Measurements from ENCODE around the gene NAPSA. TPM values are rescaled to one million over a fixed set of nuclear protein-coding genes. Genes with fewer than 3 reads are reported as not detected.
"Not testable (repeated sequence)": the region's sequence is repeated elsewhere in the genome, so short reads cannot be mapped to it uniquely, and the experiment has no call there.

Gene NAPSA
- total and polyA plus RNA-seq, 8 donors: 0.18 to 87.5 (median 1.9) TPM; not detected in 2

DNA sequence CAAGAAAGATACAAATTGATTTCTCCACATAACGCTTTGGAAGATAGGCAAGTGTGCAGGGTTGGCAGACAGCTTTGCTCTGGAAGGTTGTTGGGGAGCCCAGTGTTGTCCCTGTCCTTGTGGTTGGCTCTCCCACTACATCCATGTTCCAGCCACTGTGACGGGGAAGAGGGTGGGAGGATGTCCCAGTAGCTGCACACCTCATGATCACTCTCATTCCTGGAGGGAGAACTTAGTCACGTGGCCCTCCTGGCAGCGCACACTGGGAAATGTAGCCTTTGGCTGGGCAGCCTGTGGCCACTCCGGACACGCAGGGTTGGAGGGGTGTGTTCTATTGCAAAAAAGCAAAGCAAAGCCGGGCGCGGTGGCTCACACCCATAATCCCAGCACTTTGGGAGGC is 28.6 kb upstream of the NAPSA start:
- intact Hi-C loops (cut with DNase I; ENCODE audit: low total_unique reads): no loop called here
- no peak for TF ChIP-seq POLR2A (IDR thresholded peaks at IDR 0.05)
- TF ChIP-seq, protein P1, sequence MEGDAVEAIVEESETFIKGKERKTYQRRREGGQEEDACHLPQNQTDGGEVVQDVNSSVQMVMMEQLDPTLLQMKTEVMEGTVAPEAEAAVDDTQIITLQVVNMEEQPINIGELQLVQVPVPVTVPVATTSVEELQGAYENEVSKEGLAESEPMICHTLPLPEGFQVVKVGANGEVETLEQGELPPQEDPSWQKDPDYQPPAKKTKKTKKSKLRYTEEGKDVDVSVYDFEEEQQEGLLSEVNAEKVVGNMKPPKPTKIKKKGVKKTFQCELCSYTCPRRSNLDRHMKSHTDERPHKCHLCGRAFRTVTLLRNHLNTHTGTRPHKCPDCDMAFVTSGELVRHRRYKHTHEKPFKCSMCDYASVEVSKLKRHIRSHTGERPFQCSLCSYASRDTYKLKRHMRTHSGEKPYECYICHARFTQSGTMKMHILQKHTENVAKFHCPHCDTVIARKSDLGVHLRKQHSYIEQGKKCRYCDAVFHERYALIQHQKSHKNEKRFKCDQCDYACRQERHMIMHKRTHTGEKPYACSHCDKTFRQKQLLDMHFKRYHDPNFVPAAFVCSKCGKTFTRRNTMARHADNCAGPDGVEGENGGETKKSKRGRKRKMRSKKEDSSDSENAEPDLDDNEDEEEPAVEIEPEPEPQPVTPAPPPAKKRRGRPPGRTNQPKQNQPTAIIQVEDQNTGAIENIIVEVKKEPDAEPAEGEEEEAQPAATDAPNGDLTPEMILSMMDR (IDR thresholded peaks at IDR 0.05): no peak
- no peak for TF ChIP-seq EP300 (IDR thresholded peaks at IDR 0.05)
- TF ChIP-seq POLR2AphosphoS5 (IDR thresholded peaks at IDR 0.05): no peak
- 91 to 100% (median 94%) methylated on average over 7 to 9 of the region's 9 CpGs for WGBS, 5 donors

DNA sequence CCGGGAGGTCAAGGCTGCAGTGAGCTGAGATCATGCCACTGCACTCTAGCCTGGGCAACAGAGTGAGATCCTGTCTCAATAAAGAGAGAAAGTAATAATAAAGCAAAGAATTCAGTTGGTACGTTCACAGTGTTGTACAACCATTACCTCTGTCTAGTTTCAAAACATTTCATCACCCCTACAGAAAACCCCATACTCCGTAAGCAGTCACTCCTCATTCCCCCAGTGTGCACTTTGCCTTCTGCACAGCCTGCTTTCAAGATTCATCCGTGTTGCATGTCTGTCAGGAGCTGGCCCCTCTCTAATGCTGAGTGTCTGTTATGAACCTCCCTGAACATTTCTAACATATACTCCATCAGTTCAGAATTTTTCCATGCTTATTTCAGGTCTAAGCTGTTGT is 28.1 kb upstream of the NAPSA start:
- DNase-seq: no peak
- whole genome bisulfite sequencing, 5 donors: 84 to 96% (median 92%) methylated on average over 4 of the region's 4 CpGs
- peaks cover 0 to 13% (median under 1%) of the 10 kb centered on the region in 4 donors for H3K36me3 ChIP-seq
- no peak overlapping the region for H3K4me3 ChIP-seq
- no peaks in the 10 kb centered on the region for H3K4me1 ChIP-seq
- intact Hi-C loops (cut with DNase I; ENCODE audit: low total_unique reads): no loop called here
- no peak overlapping the region for H3K27ac ChIP-seq
- TF ChIP-seq POLR2A (IDR thresholded peaks at IDR 0.05) (no peak), POLR2AphosphoS5 (IDR thresholded peaks at IDR 0.05) (no peak), EP300 (IDR thresholded peaks at IDR 0.05) (no peak)
- TF ChIP-seq, protein P1 (IDR thresholded peaks at IDR 0.05): no peak
- no peaks in the 10 kb centered on the region for H3K9me3 ChIP-seq
- H3K27me3 ChIP-seq: no peaks in the 10 kb centered on the region

More for the DNA sequence above, 28.6 kb upstream of the NAPSA start:
- Histone ChIP-seq H3K27ac (no peak overlapping the region), H3K9me3 (no peaks in the 10 kb centered on the region), H3K27me3 (no peaks in the 10 kb centered on the region), H3K4me3 (no peak overlapping the region), H3K36me3 (peaks cover 0 to 17% (median 3%) of the 10 kb centered on the region in 4 donors), H3K4me1 (no peaks in the 10 kb centered on the region)
- no peak for DNase-seq

DNA sequence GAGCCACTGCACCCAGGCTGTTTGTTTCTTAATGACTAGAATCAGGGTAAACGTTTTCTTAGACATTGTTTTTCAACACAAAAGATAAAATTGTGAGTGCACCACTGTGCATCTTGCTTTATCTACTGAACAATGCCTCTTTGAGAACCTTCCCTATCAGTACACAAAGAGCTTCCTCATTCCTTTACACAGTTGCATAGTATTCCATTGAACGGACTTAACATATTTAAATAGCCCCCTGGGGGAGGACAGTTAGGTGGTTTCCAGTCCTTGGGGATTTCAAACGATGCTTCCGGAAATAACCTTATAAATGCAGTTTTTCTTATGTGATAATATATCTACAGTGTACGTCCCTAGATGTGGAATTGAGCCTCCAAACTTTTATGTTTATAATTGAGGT is 27.3 kb upstream of the NAPSA start:
- Histone ChIP-seq H3K4me3 (no peak overlapping the region), H3K27me3 (no peaks in the 10 kb centered on the region), H3K9me3 (no peaks in the 10 kb centered on the region), H3K36me3 (peaks cover 0 to 17% (median 2%) of the 10 kb centered on the region in 4 donors), H3K27ac (no peak overlapping the region), H3K4me1 (no peaks in the 10 kb centered on the region)
- intact Hi-C loops (cut with DNase I; ENCODE audit: low total_unique reads): no loop called here
- no peak for DNase-seq
- WGBS, 5 donors: 90 to 97% (median 93%) methylated on average over 5 of the region's 5 CpGs
- TF ChIP-seq EP300 (IDR thresholded peaks at IDR 0.05): no peak
- TF ChIP-seq POLR2AphosphoS5 (IDR thresholded peaks at IDR 0.05): no peak
- TF ChIP-seq, protein P1 (IDR thresholded peaks at IDR 0.05): no peak
- TF ChIP-seq POLR2A (IDR thresholded peaks at IDR 0.05): no peak

DNA sequence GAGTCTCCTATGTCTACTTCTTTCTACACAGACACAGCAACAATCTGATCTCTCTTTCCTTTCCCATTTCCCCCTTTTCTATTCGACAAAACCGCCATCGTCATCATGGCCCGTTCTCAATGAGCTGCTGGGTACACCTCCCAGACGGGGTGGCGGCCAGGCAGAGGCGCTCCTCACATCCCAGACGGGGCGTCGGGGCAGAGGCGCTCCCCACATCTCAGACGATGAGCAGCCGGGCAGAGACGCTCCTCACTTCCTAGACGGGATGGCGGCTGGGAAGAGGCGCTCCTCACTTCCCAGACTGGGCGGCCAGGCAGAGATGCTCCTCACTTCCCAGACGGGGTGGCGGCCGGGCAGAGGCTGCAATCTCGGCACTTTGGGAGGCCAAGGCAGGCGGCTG is 25.5 kb upstream of the NAPSA start:
- H3K36me3 ChIP-seq: peaks cover 0 to 26% (median 8%) of the 10 kb centered on the region in 4 donors
- intact Hi-C loops (cut with DNase I; ENCODE audit: low total_unique reads); H3K4me1 ChIP-seq; H3K27ac ChIP-seq; H3K9me3 ChIP-seq; H3K27me3 ChIP-seq; DNase-seq; H3K4me3 ChIP-seq: not testable (repeated sequence)
- WGBS, 5 donors: 95 to 98% (median 97%) methylated on average over 14 to 22 of the region's 23 CpGs

DNA sequence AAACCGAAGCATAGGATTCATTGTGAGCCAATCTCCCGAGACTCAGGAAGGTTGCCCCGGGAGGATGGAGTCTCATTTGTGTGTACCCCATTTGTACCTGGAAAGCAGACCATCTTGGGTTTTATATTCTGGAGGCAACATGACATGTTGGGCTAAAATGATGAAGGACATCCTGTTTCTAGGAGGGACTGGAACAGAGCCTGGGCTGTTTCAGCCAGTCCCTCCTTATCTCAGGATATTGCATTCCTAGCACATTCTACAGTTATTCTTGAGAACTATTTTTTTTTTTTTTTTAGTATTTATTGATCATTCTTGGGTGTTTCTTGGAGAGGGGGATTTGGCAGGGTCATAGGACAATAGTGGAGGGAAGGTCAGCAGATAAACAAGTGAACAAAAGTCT is 24.9 kb upstream of the NAPSA start:
- H3K9me3 ChIP-seq; DNase-seq; intact Hi-C loops (cut with DNase I; ENCODE audit: low total_unique reads); H3K27ac ChIP-seq; H3K27me3 ChIP-seq; H3K4me1 ChIP-seq; H3K4me3 ChIP-seq: not testable (repeated sequence)
- WGBS, 5 donors: 96 to 98% (median 97%) methylated on average over 3 of the region's 3 CpGs
- H3K36me3 ChIP-seq: peaks cover 0 to 26% (median 8%) of the 10 kb centered on the region in 4 donors
